Left lung (tissue), 10 donors: Measurements from ENCODE around the gene KAT7. TPM values are rescaled to one million over a fixed set of nuclear protein-coding genes. Genes with fewer than 3 reads are reported as not detected.

ENCODE experiments used
- ATAC-seq: fragments of 200-7000 bp; cut with Tn5 transposase; one replicate; pipeline ENCODE4 v1.9.1; 2020; ENCODE audit warnings: moderate library complexity
- DNase-seq, 4 donors: peaks; one replicate each; pipeline ENCODE4 v3.0.0-alpha.2; 2013 to 2020
- H3K27ac ChIP-seq, 2 donors: fragments of 200-600 bp; sonication (generic) in 1 of 2; one replicate each; pipeline versions ENCODE4 v1.5.0 to v1.8.0; 2020 to 2021
- H3K27me3 ChIP-seq, 2 donors: fragments of 200-600 bp; sonication (generic) in 1 of 2; one replicate each; pipeline versions ENCODE4 v1.5.0 to v1.8.0; 2020 to 2021
- H3K36me3 ChIP-seq, 2 donors: fragments of 200-600 bp; sonication (generic) in 1 of 2; one replicate each; pipeline versions ENCODE4 v1.5.0 to v1.8.0; 2020 to 2021
- H3K4me1 ChIP-seq, 2 donors: fragments of 200-600 bp; one replicate each; pipeline ENCODE4 v1.8.0; 2021
- H3K4me3 ChIP-seq, 2 donors: fragments of 200-600 bp; sonication (generic) in 1 of 2; one replicate each; pipeline versions ENCODE4 v1.5.0 to v1.8.0; 2020 to 2021; ENCODE audit warnings: mild to moderate bottlenecking in 1 of 2
- H3K9me3 ChIP-seq, 2 donors: fragments of 200-600 bp; sonication (generic) in 1 of 2; one replicate each; pipeline versions ENCODE4 v1.5.0 to v1.8.0; 2020 to 2021
- CTCF ChIP-seq, 2 donors: fragments of 200-600 bp; sonication (generic) in 1 of 2; IDR thresholded peaks; one replicate each; pipeline versions ENCODE4 v1.5.0 to v1.8.0; 2021; ENCODE audit warnings: antibody characterized with exemption in 2 of 2
- intact Hi-C, 2 donors: fragments of 100-400 bp; cut with DNase I; formaldehyde crosslinking; loops; one replicate each; pipeline versions ENCODE4 v1.11.2 to v1.14.2; 2022
- polyA plus RNA-seq, 6 donors: library from polyadenylated mRNA; unstranded; fragments of 120-200 nt; gene quantifications; one replicate each; pipeline ENCODE4 v1.2.1, GENCODE V29; 2013; ENCODE audit not compliant: insufficient read length in 6 of 6
- total RNA-seq, 2 donors: library from RNA; stranded (reverse); fragmentation: NEBNext Ultra II Directional; extraction: Animal tissue kit (Norgen Biotek cat#: 25700); gene quantifications; one replicate each; pipeline ENCODE4 v1.2.1, GENCODE V29; 2021
- donor health status: DM: no; HTN: yes; CAD: no.
- donor health status: DM: no; HTN: no; CAD: no.

The KAT7 gene
- total and polyA plus RNA-seq, 8 donors = 44.1 to 56.7 (median 51.5) TPM

- H3K4me3 ChIP-seq = no peak overlapping the region
- no peaks in the 10 kb centered on the region for H3K36me3 ChIP-seq
- no peaks in the 10 kb centered on the region for H3K9me3 ChIP-seq
- intact Hi-C loops = loop anchor here in 1 of 2 donors (5.0 kb wide), 1 partner anchor 134 kb away; the partner anchor contains the start of gene DLX3
- DNase-seq = no peak
- ATAC-seq = peak; percentile 27
- TF ChIP-seq CTCF (IDR thresholded peaks at IDR 0.05) = no peak
- H3K27ac ChIP-seq = no peak overlapping the region
- H3K4me1 ChIP-seq = peaks cover 0 to 3% of the 10 kb centered on the region in 2 donors
- H3K27me3 ChIP-seq = peaks cover 0 to 24% of the 10 kb centered on the region in 2 donors
Measured at GRCh38 chr17:49862781-49863331, 74.4 kb downstream of the KAT7 start.

- Histone ChIP-seq H3K4me1 (peaks cover 0 to 3% of the 10 kb centered on the region in 2 donors), H3K36me3 (no peaks in the 10 kb centered on the region), H3K27ac (no peak overlapping the region), H3K9me3 (no peaks in the 10 kb centered on the region), H3K4me3 (no peak overlapping the region), H3K27me3 (peaks cover 0 to 24% of the 10 kb centered on the region in 2 donors)
- TF ChIP-seq CTCF (IDR thresholded peaks at IDR 0.05) = no peak
- intact Hi-C loops = no loop called here
- ATAC-seq = no peak
- no peak for DNase-seq
Measured at GRCh38 chr17:49866019-49866380, 77.5 kb downstream of the KAT7 start.

- H3K9me3 ChIP-seq = no peaks in the 10 kb centered on the region
- peaks cover 0 to 16% of the 10 kb centered on the region in 2 donors for H3K27me3 ChIP-seq
- intact Hi-C loops = no loop called here
- H3K36me3 ChIP-seq = no peaks in the 10 kb centered on the region
- no peaks in the 10 kb centered on the region for H3K4me1 ChIP-seq
- no peak overlapping the region for H3K4me3 ChIP-seq
- no peak for DNase-seq
- H3K27ac ChIP-seq = no peak overlapping the region
- no peak for TF ChIP-seq CTCF (IDR thresholded peaks at IDR 0.05)
- ATAC-seq = no peak
Measured at GRCh38 chr17:49866882-49867413, 78.5 kb downstream of the KAT7 start.

GRCh38 chr17:49869038-49869374 lies 80.5 kb downstream of the KAT7 start:
- ATAC-seq (no peak), DNase-seq (no peak)
- Histone ChIP-seq H3K36me3 (no peaks in the 10 kb centered on the region), H3K27ac (no peak overlapping the region), H3K9me3 (no peaks in the 10 kb centered on the region), H3K4me1 (no peaks in the 10 kb centered on the region), H3K4me3 (no peak overlapping the region), H3K27me3 (no peaks in the 10 kb centered on the region)
- intact Hi-C loops = no loop called here
- no peak for TF ChIP-seq CTCF (IDR thresholded peaks at IDR 0.05)

GRCh38 chr17:49870298-49870697 lies 81.8 kb downstream of the KAT7 start:
- intact Hi-C loops = no loop called here
- no peak overlapping the region for H3K27ac ChIP-seq
- ATAC-seq (no peak), DNase-seq (no peak)
- no peaks in the 10 kb centered on the region for H3K36me3 ChIP-seq
- peaks cover 0 to 7% of the 10 kb centered on the region in 2 donors for H3K27me3 ChIP-seq
- no peaks in the 10 kb centered on the region for H3K9me3 ChIP-seq
- no peak overlapping the region for H3K4me3 ChIP-seq
- TF ChIP-seq CTCF (IDR thresholded peaks at IDR 0.05) = no peak
- no peaks in the 10 kb centered on the region for H3K4me1 ChIP-seq
